Measurements from ENCODE around the gene ZNF280B.
"Not testable (repeated sequence)": the region's sequence is repeated elsewhere in the genome, so short reads cannot be mapped to it uniquely, and the experiment has no call there.

ZNF280B gene

DNA sequence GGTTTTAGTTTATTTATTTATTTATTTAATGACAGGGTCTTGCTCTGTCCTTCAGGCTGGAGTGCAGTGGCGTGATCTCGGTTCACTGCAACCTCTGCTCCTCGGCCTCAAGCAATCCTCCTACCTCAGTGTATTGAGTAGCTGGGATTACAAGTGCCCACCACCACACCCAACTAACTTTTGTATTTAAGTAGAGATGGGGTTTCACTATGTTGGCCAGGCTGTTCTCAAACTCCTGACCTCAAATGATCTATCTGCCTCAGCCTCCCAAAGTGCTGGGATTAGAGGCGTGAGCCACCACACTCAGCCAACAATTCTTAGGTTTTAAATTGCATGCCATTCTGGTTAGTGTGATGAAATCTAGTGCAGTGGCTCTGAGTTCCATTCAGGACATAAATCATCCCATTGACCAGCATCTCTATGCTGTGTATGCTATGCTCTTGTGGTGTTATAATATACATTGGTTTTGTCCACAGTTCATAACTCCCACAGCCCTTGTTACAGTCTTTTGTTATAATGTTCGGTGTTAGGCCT lies 28.5 kb downstream of the ZNF280B start:
- Histone ChIP-seq H2AFZ (ENCODE audit: low read length, unreplicated experiment) (no peak overlapping the region), H3K27ac (ENCODE audit: low read depth, low read length) (no peak overlapping the region), H3K4me1 (ENCODE audit: control insufficient read depth, insufficient read depth, low read length, unreplicated experiment) (no peaks in the 10 kb centered on the region), H3K4me3 (ENCODE audit: low read depth, low read length) (no peak overlapping the region), H3K79me2 (ENCODE audit: control insufficient read depth, insufficient read depth, low read length, unreplicated experiment) (no peaks in the 10 kb centered on the region), H3K27me3 (ENCODE audit: insufficient read depth, low read length) (no peaks in the 10 kb centered on the region), H3K36me3 (ENCODE audit: insufficient read depth, low read length) (no peaks in the 10 kb centered on the region)

DNA sequence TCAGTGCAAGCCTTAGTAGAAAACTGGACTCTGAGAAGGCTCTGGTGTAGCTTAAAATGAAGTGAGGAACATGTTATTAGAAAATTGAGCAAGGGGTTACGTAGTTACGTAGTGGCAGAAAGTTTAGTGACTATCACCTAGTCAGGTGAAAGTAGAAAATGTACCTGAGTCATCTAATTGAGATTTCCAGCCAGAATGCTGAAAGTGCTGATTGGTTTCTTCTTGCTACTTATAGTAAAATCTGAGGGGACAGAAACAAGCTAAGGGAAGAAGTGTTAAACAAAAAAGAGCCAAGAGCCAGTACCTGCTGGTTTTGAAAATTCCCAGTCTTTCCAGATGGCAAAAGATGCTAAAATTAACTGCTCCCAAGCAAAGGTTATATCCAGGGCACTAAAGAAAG lies 29.4 kb downstream of the ZNF280B start:
- H3K36me3 ChIP-seq (ENCODE audit: insufficient read depth, low read length), result no peaks in the 10 kb centered on the region
- H3K4me3 ChIP-seq (ENCODE audit: low read depth, low read length), result no peak overlapping the region
- H3K27me3 ChIP-seq (ENCODE audit: insufficient read depth, low read length), result no peaks in the 10 kb centered on the region
- no peaks in the 10 kb centered on the region for H3K4me1 ChIP-seq (ENCODE audit: control insufficient read depth, insufficient read depth, low read length, unreplicated experiment)
- no peak overlapping the region for H2AFZ ChIP-seq (ENCODE audit: low read length, unreplicated experiment)
- no peaks in the 10 kb centered on the region for H3K79me2 ChIP-seq (ENCODE audit: control insufficient read depth, insufficient read depth, low read length, unreplicated experiment)
- no peak overlapping the region for H3K27ac ChIP-seq (ENCODE audit: low read depth, low read length)

DNA sequence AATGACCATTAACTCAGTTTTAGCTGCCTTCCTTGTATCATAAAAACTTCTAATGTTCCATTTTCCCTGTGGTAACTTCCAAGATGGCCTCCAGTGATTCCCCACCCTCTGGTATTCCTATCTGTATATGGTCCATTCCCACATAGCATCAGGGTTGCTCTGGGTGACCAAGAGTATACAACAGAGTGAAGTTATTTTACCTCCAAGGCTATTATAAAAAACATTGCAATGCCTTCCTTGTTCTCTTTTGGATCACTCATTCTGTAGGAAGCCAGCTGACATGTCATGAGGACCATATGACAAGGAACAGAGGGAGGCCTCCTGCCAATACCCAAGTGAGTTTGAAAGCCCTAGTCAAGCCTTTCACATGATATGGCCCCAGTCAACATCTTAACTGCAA lies 30.1 kb downstream of the ZNF280B start:
- H3K36me3 ChIP-seq (ENCODE audit: insufficient read depth, low read length), result no peaks in the 10 kb centered on the region
- H3K79me2 ChIP-seq (ENCODE audit: control insufficient read depth, insufficient read depth, low read length, unreplicated experiment), result no peaks in the 10 kb centered on the region
- H3K4me3 ChIP-seq (ENCODE audit: low read depth, low read length), result no peak overlapping the region
- H3K27me3 ChIP-seq (ENCODE audit: insufficient read depth, low read length), result no peaks in the 10 kb centered on the region
- H3K4me1 ChIP-seq (ENCODE audit: control insufficient read depth, insufficient read depth, low read length, unreplicated experiment), result no peaks in the 10 kb centered on the region
- H2AFZ ChIP-seq (ENCODE audit: low read length, unreplicated experiment), result no peak overlapping the region
- no peak overlapping the region for H3K27ac ChIP-seq (ENCODE audit: low read depth, low read length)

DNA sequence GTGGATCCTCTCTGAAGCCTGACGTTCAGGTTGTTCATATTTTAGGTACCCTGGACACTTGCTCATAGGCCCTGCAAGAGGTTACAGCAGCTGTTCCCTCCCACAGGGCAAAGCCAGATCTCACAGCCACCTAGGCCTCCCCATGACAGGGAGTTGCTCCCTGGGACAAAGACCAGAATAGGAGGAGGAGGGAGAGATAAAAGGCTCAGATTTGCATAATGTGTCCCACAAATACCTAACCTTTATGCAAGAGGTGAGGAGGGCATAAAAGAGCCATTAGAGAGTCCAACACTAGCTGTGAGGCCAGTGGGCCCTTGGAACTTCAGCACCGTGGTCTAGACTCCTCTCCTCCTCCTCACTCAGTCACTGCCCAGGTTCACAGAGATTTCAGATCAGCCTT lies 33.8 kb downstream of the ZNF280B start:
- Histone ChIP-seq H3K4me1 (ENCODE audit: control insufficient read depth, insufficient read depth, low read length, unreplicated experiment) (no peaks in the 10 kb centered on the region), H2AFZ (ENCODE audit: low read length, unreplicated experiment) (no peak overlapping the region), H3K4me3 (ENCODE audit: low read depth, low read length) (no peak overlapping the region), H3K36me3 (ENCODE audit: insufficient read depth, low read length) (no peaks in the 10 kb centered on the region), H3K27me3 (ENCODE audit: insufficient read depth, low read length) (no peaks in the 10 kb centered on the region), H3K27ac (ENCODE audit: low read depth, low read length) (no peak overlapping the region), H3K79me2 (ENCODE audit: control insufficient read depth, insufficient read depth, low read length, unreplicated experiment) (no peaks in the 10 kb centered on the region)

DNA sequence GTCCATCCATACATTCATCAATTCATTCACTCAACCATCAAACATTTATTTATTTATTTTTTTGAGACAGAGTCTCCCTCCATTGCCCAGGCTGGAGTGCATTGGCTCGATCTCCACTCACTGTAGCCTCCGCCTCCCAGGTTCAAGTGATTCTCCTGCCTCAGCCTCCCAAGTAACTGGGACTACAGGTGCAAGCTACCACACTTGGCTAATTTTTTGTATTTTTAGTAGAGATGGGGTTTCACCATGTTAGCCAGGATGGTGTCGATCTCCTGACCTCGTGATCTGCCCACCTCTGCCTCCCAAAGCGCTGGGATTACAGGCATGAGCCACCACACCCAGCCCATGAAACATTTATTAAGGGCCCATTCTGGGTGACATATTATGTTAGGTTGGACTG lies 37.4 kb downstream of the ZNF280B start:
- H2AFZ ChIP-seq (ENCODE audit: low read length, unreplicated experiment); H3K4me1 ChIP-seq (ENCODE audit: control insufficient read depth, insufficient read depth, low read length, unreplicated experiment); H3K27me3 ChIP-seq (ENCODE audit: insufficient read depth, low read length); H3K4me3 ChIP-seq (ENCODE audit: low read depth, low read length); H3K36me3 ChIP-seq (ENCODE audit: insufficient read depth, low read length); H3K27ac ChIP-seq (ENCODE audit: low read depth, low read length); H3K79me2 ChIP-seq (ENCODE audit: control insufficient read depth, insufficient read depth, low read length, unreplicated experiment): not testable (repeated sequence)

DNA sequence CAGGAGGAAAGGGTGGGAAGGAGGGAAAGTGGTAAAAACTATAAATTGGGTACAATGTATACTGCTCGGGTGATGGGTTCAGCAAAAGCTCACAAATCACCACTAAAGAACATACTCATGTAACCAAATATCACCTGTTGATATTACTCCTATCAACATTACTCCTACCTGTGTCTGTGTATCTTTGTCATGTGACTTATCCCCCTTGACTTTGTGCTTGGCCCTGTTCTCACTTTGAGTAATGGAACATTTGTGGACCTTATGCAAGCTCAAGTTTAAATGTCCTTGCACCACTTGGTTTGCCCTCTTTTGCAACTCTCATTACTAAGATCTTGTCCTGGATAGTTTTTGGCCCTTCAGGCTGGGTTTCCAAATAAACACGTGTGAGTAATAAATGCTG lies 39.0 kb downstream of the ZNF280B start:
- Histone ChIP-seq H3K36me3 (ENCODE audit: insufficient read depth, low read length) (no peaks in the 10 kb centered on the region), H3K4me3 (ENCODE audit: low read depth, low read length) (no peak overlapping the region), H3K79me2 (ENCODE audit: control insufficient read depth, insufficient read depth, low read length, unreplicated experiment) (no peaks in the 10 kb centered on the region), H3K27ac (ENCODE audit: low read depth, low read length) (no peak overlapping the region), H2AFZ (ENCODE audit: low read length, unreplicated experiment) (no peak overlapping the region), H3K4me1 (ENCODE audit: control insufficient read depth, insufficient read depth, low read length, unreplicated experiment) (no peaks in the 10 kb centered on the region), H3K27me3 (ENCODE audit: insufficient read depth, low read length) (peaks cover 3% of the 10 kb centered on the region; the same call in 1 of the 2 replicates)

DNA sequence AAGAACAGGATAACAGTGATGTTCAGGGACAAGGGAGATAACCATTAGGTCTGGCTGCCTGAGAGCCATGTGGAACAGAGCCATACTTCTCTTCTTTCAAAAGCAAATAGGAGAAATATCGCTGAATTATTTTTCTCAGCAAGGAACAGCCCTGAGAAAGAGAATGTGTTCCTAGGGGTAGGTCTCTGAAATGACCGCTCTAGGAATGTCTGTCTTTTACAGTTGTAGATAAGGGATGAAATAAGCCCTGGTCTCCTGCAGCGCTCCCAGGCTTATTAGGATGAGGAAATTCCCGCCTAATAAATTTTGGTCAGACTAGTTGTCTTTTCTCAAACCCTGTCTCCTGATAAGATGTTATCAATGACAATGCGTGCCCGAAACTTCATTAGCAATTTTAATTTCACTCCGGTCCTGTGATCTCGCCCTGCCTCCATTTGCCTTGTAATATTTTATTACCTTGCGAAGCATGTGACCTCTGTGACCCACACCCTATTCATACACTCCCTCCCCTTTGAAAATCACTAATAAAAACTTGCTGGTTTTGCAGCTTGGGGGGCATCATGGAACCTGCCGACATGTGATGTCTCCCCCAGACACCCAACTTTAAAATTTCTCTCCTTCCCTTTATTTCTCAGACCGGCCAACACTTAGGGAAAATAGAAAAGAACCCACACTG lies 39.6 kb downstream of the ZNF280B start:
- H2AFZ ChIP-seq (ENCODE audit: low read length, unreplicated experiment); H3K4me3 ChIP-seq (ENCODE audit: low read depth, low read length); H3K27ac ChIP-seq (ENCODE audit: low read depth, low read length); H3K36me3 ChIP-seq (ENCODE audit: insufficient read depth, low read length); H3K27me3 ChIP-seq (ENCODE audit: insufficient read depth, low read length); H3K4me1 ChIP-seq (ENCODE audit: control insufficient read depth, insufficient read depth, low read length, unreplicated experiment); H3K79me2 ChIP-seq (ENCODE audit: control insufficient read depth, insufficient read depth, low read length, unreplicated experiment): not testable (repeated sequence)

DNA sequence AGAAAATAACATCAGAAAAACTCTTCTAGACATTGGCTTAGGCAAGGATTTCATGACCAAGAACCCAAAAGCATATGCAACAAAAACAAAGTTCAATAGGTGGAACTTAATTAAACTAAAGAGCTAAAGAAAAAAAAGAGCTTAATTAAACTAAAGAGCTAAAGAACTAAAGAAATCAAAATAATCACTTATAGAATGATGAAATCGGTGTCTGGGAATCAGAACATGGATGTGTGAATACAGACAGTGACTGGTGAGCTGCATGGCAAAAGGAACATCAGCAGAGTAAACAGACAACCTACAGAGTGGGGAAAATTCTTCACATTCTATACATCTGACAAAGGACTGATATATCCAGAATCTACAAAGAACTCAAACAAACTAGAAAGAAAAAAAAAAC lies 41.4 kb downstream of the ZNF280B start:
- H3K36me3 ChIP-seq (ENCODE audit: insufficient read depth, low read length), result no peaks in the 10 kb centered on the region
- H3K4me1 ChIP-seq (ENCODE audit: control insufficient read depth, insufficient read depth, low read length, unreplicated experiment), result no peaks in the 10 kb centered on the region
- H2AFZ ChIP-seq (ENCODE audit: low read length, unreplicated experiment), result no peak overlapping the region
- peaks cover 8% of the 10 kb centered on the region; the same call in 1 of the 2 replicates for H3K27me3 ChIP-seq (ENCODE audit: insufficient read depth, low read length)
- no peak overlapping the region for H3K27ac ChIP-seq (ENCODE audit: low read depth, low read length)
- no peaks in the 10 kb centered on the region for H3K79me2 ChIP-seq (ENCODE audit: control insufficient read depth, insufficient read depth, low read length, unreplicated experiment)
- H3K4me3 ChIP-seq (ENCODE audit: low read depth, low read length), result no peak overlapping the region

DNA sequence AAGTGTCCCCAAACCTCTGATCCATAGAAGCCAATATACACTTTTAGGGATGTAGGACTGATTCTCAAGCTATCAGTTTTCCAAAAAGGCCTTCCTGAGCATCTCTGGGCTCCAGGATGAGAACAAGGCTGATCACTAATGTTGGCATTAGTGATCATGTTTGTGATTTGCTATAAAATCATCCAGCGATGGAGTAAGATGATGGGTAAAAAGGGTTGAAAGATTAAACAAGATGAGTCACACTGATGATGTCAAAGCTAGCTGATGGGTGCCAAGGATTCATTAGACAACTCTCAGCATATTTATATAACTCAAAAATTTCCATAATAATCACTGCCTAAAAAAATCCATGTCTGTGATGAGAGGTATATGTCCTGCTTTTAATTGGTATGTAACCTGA lies 42.8 kb downstream of the ZNF280B start:
- Histone ChIP-seq H3K4me1 (ENCODE audit: control insufficient read depth, insufficient read depth, low read length, unreplicated experiment) (no peaks in the 10 kb centered on the region), H2AFZ (ENCODE audit: low read length, unreplicated experiment) (no peak overlapping the region), H3K27ac (ENCODE audit: low read depth, low read length) (no peak overlapping the region), H3K36me3 (ENCODE audit: insufficient read depth, low read length) (no peaks in the 10 kb centered on the region), H3K79me2 (ENCODE audit: control insufficient read depth, insufficient read depth, low read length, unreplicated experiment) (no peaks in the 10 kb centered on the region), H3K4me3 (ENCODE audit: low read depth, low read length) (no peak overlapping the region), H3K27me3 (ENCODE audit: insufficient read depth, low read length) (peaks cover 12% of the 10 kb centered on the region; the same call in 1 of the 2 replicates)

DNA sequence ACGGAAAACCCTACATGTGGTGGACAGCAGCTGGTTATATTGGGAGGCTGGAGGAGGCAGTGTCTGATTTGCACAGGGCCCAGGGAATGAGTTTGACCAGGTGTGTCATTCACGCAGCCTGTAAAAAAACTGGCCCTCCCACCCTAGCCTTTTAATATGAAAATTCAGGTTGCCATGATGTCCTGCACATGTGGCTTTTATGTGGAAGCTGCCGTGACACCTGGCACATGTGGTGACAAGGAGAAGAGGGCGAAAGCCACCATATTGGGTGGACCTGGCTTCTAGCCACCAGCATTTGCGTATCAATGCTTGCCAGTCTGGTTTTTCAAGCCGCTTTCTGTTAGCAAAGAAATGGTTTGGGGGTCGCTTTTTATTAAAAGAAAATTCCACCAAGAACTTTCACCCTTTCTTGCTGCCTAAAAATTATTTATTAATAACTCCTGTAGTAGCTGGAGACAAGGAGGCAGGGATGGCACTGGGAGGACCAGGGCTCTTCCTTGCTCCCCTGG lies 43.4 kb downstream of the ZNF280B start:
- H3K36me3 ChIP-seq (ENCODE audit: insufficient read depth, low read length), result no peaks in the 10 kb centered on the region
- H3K27me3 ChIP-seq (ENCODE audit: insufficient read depth, low read length), result peaks cover 12% of the 10 kb centered on the region; the same call in 1 of the 2 replicates
- no peak overlapping the region for H3K27ac ChIP-seq (ENCODE audit: low read depth, low read length)
- no peaks in the 10 kb centered on the region for H3K79me2 ChIP-seq (ENCODE audit: control insufficient read depth, insufficient read depth, low read length, unreplicated experiment)
- no peak overlapping the region for H2AFZ ChIP-seq (ENCODE audit: low read length, unreplicated experiment)
- H3K4me3 ChIP-seq (ENCODE audit: low read depth, low read length), result no peak overlapping the region
- H3K4me1 ChIP-seq (ENCODE audit: control insufficient read depth, insufficient read depth, low read length, unreplicated experiment), result no peaks in the 10 kb centered on the region

DNA sequence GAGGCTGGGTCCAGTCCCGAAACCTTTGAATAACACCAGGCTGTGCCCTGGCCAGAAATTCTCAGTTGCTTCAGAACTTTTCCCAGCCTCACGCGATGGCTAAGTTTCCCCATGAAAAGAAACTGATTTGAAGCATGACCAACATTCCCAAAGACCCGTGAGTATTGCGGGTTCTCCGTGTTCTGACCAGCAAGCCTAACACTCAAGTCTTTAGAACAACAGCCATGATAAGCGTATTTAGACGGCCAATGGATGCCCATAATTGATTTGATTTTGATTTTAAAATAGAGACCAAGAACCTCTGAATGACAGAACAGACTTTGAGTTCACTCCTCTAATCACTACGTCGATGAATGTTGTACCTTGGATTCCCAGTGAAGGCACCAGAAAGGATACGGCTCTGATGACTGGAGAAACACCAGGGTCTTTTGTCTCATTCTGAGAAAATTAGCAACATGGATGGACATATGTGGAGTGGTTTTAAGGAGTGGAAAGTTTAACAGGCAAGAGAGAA lies 43.9 kb downstream of the ZNF280B start:
- no peaks in the 10 kb centered on the region for H3K36me3 ChIP-seq (ENCODE audit: insufficient read depth, low read length)
- H3K27ac ChIP-seq (ENCODE audit: low read depth, low read length), result no peak overlapping the region
- H3K4me1 ChIP-seq (ENCODE audit: control insufficient read depth, insufficient read depth, low read length, unreplicated experiment), result no peaks in the 10 kb centered on the region
- H3K4me3 ChIP-seq (ENCODE audit: low read depth, low read length), result no peak overlapping the region
- peaks cover 12% of the 10 kb centered on the region; the same call in 1 of the 2 replicates for H3K27me3 ChIP-seq (ENCODE audit: insufficient read depth, low read length)
- no peak overlapping the region for H2AFZ ChIP-seq (ENCODE audit: low read length, unreplicated experiment)
- H3K79me2 ChIP-seq (ENCODE audit: control insufficient read depth, insufficient read depth, low read length, unreplicated experiment), result no peaks in the 10 kb centered on the region
